ENCODE data around the gene TMCO2.

- TF ChIP-seq TAF1 (IDR thresholded peaks at IDR 0.05; ENCODE audit: borderline replicate concordance, low read depth, low read length) (no peak), CHD2 (IDR thresholded peaks at IDR 0.05; ENCODE audit: borderline replicate concordance, low read depth, low read length) (no peak), POLR2A (IDR thresholded peaks at IDR 0.05; ENCODE audit: low read depth, low read length) (no peak), ZNF24 (IDR thresholded peaks at IDR 0.05) (no peak), GABPA (IDR thresholded peaks at IDR 0.05; ENCODE audit: low read depth) (no peak), ZBTB33 (IDR thresholded peaks at IDR 0.05) (no peak), CTCF (IDR thresholded peaks at IDR 0.05 in 2 of 3, conservative IDR thresholded peaks at IDR 0.05 in 1 of 3; ENCODE audit: control insufficient read depth in 2 of 3, extremely low read depth in 1 of 3, insufficient read depth in 1 of 3, low read depth in 3 of 3, low read length in 3 of 3) (no peak), RBBP5 (conservative IDR thresholded peaks at IDR 0.05) (no peak), YBX1 (IDR thresholded peaks at IDR 0.05) (no peak), CHD1 (IDR thresholded peaks at IDR 0.05; ENCODE audit: low read depth, low read length) (no peak)
These were observed 8.8 kb downstream of the TMCO2 start for GRCh38 chr1:40256401-40257084.
